ENCODE measurements around the gene CNTNAP2. TPM values are rescaled to one million over a fixed set of nuclear protein-coding genes. Genes with fewer than 3 reads are reported as not detected.

The CNTNAP2 gene
- total RNA-seq, 2 donors from 2014 or later, result 171 to 228 TPM

- Histone ChIP-seq H3K36me3 (ENCODE audit: control insufficient read depth, insufficient read depth, low read length) (no peaks in the 10 kb centered on the region), H3K9ac (ENCODE audit: extremely low read depth, low read length, poor library complexity, severe bottlenecking) (no peak overlapping the region), H3K9me3 (ENCODE audit: control insufficient read depth, low read length) (peaks cover 25% of the 10 kb centered on the region), H3K4me3 (ENCODE audit: low read length) (peak overlapping the region; percentile 24), H3K27me3 (ENCODE audit: control insufficient read depth, insufficient read depth, low read length, poor library complexity, severe bottlenecking) (no peaks in the 10 kb centered on the region), H3K27ac (ENCODE audit: low read depth, low read length) (no peak overlapping the region), H3K4me1 (ENCODE audit: control insufficient read depth, insufficient read depth, low read length) (no peaks in the 10 kb centered on the region)
- peaks cover 8% of the 10 kb centered on the region for H3K36me3 Mint-ChIP-seq (ENCODE audit: low read depth)
- peaks cover 12% of the 10 kb centered on the region for H3K4me1 Mint-ChIP-seq
- peak overlapping the region; percentile 79 for H3K27ac Mint-ChIP-seq
- no peak overlapping the region for H3K4me3 Mint-ChIP-seq
- no peaks in the 10 kb centered on the region for H3K27me3 Mint-ChIP-seq (ENCODE audit: insufficient read depth)
- no peak for TF ChIP-seq CTCF (conservative IDR thresholded peaks at IDR 0.05)
- peaks cover 34% of the 10 kb centered on the region for H3K9me3 Mint-ChIP-seq
- no peak for DNase-seq
- WGBS, 2 experiments (ENCODE audit: insufficient coverage in 1 of 2, insufficient read length in 1 of 2), result 73 to 80% methylated on average over 1 to 2 of the region's 2 CpGs
Observed at GRCh38 chr7:146926841-146927240, 810.2 kb downstream of the CNTNAP2 start.

GRCh38 chr7:146937836-146938235 lies 821.2 kb downstream of the CNTNAP2 start:
- DNase-seq, result no peak
- no peaks in the 10 kb centered on the region for H3K36me3 Mint-ChIP-seq (ENCODE audit: low read depth)
- Histone ChIP-seq H3K9ac (ENCODE audit: extremely low read depth, low read length, poor library complexity, severe bottlenecking) (no peak overlapping the region), H3K27ac (ENCODE audit: low read depth, low read length) (no peak overlapping the region), H3K36me3 (ENCODE audit: control insufficient read depth, insufficient read depth, low read length) (no peaks in the 10 kb centered on the region), H3K27me3 (ENCODE audit: control insufficient read depth, insufficient read depth, low read length, poor library complexity, severe bottlenecking) (no peaks in the 10 kb centered on the region), H3K4me3 (ENCODE audit: low read length) (no peak overlapping the region), H3K9me3 (ENCODE audit: control insufficient read depth, low read length) (peaks cover 32% of the 10 kb centered on the region), H3K4me1 (ENCODE audit: control insufficient read depth, insufficient read depth, low read length) (no peaks in the 10 kb centered on the region)
- peaks cover 4% of the 10 kb centered on the region for H3K4me1 Mint-ChIP-seq
- WGBS, 2 experiments (ENCODE audit: insufficient coverage in 1 of 2, insufficient read length in 1 of 2), result 56 to 80% methylated on average over 1 of the region's 1 CpG
- H3K4me3 Mint-ChIP-seq, result no peak overlapping the region
- TF ChIP-seq CTCF (conservative IDR thresholded peaks at IDR 0.05), result no peak
- no peaks in the 10 kb centered on the region for H3K27me3 Mint-ChIP-seq (ENCODE audit: insufficient read depth)
- no peak overlapping the region for H3K27ac Mint-ChIP-seq
- H3K9me3 Mint-ChIP-seq, result peaks cover 10% of the 10 kb centered on the region

- DNase-seq, result no peak
- Histone ChIP-seq H3K4me1 (ENCODE audit: control insufficient read depth, insufficient read depth, low read length) (no peaks in the 10 kb centered on the region), H3K9ac (ENCODE audit: extremely low read depth, low read length, poor library complexity, severe bottlenecking) (no peak overlapping the region), H3K9me3 (ENCODE audit: control insufficient read depth, low read length) (peaks cover 14% of the 10 kb centered on the region), H3K36me3 (ENCODE audit: control insufficient read depth, insufficient read depth, low read length) (no peaks in the 10 kb centered on the region), H3K4me3 (ENCODE audit: low read length) (no peak overlapping the region), H3K27ac (ENCODE audit: low read depth, low read length) (no peak overlapping the region), H3K27me3 (ENCODE audit: control insufficient read depth, insufficient read depth, low read length, poor library complexity, severe bottlenecking) (no peaks in the 10 kb centered on the region)
- H3K4me3 Mint-ChIP-seq, result no peak overlapping the region
- TF ChIP-seq CTCF (conservative IDR thresholded peaks at IDR 0.05), result no peak
- no peaks in the 10 kb centered on the region for H3K9me3 Mint-ChIP-seq
- no peaks in the 10 kb centered on the region for H3K27me3 Mint-ChIP-seq (ENCODE audit: insufficient read depth)
- H3K27ac Mint-ChIP-seq, result no peak overlapping the region
- 90 to 100% methylated on average over 2 of the region's 2 CpGs for WGBS, 2 experiments (ENCODE audit: insufficient coverage in 1 of 2, insufficient read length in 1 of 2)
- H3K36me3 Mint-ChIP-seq (ENCODE audit: low read depth), result no peaks in the 10 kb centered on the region
- no peaks in the 10 kb centered on the region for H3K4me1 Mint-ChIP-seq
Observed at GRCh38 chr7:146943483-146943882, 826.9 kb downstream of the CNTNAP2 start.
